GM18508 (cell line): ENCODE results near the gene SELP.

Experiments used
- ATAC-seq: cut with Tn5 transposase; IDR thresholded peaks from one replicate; pipeline ENCODE4 v1.9.1; 2021; ENCODE audit warnings: moderate number of reproducible peaks; ENCODE audit not compliant: insufficient read depth, unreplicated experiment

Gene SELP

GRCh38 chr1:169623132-169623926 lies 6.6 kb downstream of the SELP start:
- no peak for ATAC-seq

- ATAC-seq: no peak
These were observed 9.4 kb downstream of the SELP start for GRCh38 chr1:169620565-169620964.

- ATAC-seq: no peak
These were observed 11.6 kb downstream of the SELP start for GRCh38 chr1:169618367-169618766.

GRCh38 chr1:169615803-169616202 lies 14.1 kb downstream of the SELP start:
- ATAC-seq: no peak

GRCh38 chr1:169610858-169611257 lies 19.1 kb downstream of the SELP start:
- no peak for ATAC-seq

- ATAC-seq: no peak
These were observed 19.8 kb downstream of the SELP start for GRCh38 chr1:169610108-169610507.

GRCh38 chr1:169608226-169608625 lies 21.7 kb downstream of the SELP start:
- ATAC-seq: no peak

- ATAC-seq: peak; percentile 71
These were observed 25.0 kb downstream of the SELP start for GRCh38 chr1:169604781-169605560.

GRCh38 chr1:169601096-169601881 lies 28.6 kb downstream of the SELP start:
- ATAC-seq: no peak

GRCh38 chr1:169595764-169596711 lies 33.9 kb downstream of the SELP start:
- ATAC-seq: no peak

- peak; percentile 58 for ATAC-seq
These were observed 35.5 kb downstream of the SELP start for GRCh38 chr1:169594391-169594790.

GRCh38 chr1:169590932-169591331 lies 39.0 kb downstream of the SELP start:
- no peak for ATAC-seq

GRCh38 chr1:169588785-169589485 lies 41.0 kb downstream of the SELP start:
- no peak for ATAC-seq

- no peak for ATAC-seq
These were observed 41.8 kb downstream of the SELP start for GRCh38 chr1:169588112-169588511.

GRCh38 chr1:169586395-169587255 lies 43.3 kb downstream of the SELP start, which contains the start of gene F5:
Gene F5, minus strand, starts transcription at chr1:169586481. Its CDS starts 95 bp downstream, at chr1:169586386.
- ATAC-seq: peak; percentile 79

- no peak for ATAC-seq
These were observed 43.9 kb downstream of the SELP start for GRCh38 chr1:169586067-169586394.

- ATAC-seq: no peak
These were observed 44.7 kb downstream of the SELP start for GRCh38 chr1:169585181-169585580.

GRCh38 chr1:169584483-169585144 lies 45.3 kb downstream of the SELP start:
- no peak for ATAC-seq
